Lower leg skin (tissue), 4 donors: ENCODE measurements around the gene PEX11B. TPM values are rescaled to one million over a fixed set of nuclear protein-coding genes. Genes with fewer than 3 reads are reported as not detected.

ENCODE experiments used
- DNase-seq, 2 donors: peaks; one replicate each; pipeline ENCODE4 v3.0.0-alpha.2; 2019; ENCODE audit warnings: low spot score in 2 of 2
- H3K4me3 ChIP-seq: fragments of 200-600 bp; sonication (generic); 2 replicates; pipeline ENCODE4 v1.5.1; 2017; ENCODE audit warnings: mild to moderate bottlenecking, low read depth; ENCODE audit not compliant: poor library complexity, severe bottlenecking
- POLR2A ChIP-seq, 2 donors: fragments of 450-650 bp; IDR thresholded peaks; one replicate each; pipeline ENCODE4 v1.6.1; 2016 to 2017; ENCODE audit warnings: antibody characterized with exemption in 2 of 2, mild to moderate bottlenecking in 1 of 2, moderate library complexity in 1 of 2
- WGBS, 2 donors: methylation state at CpG; one replicate each; pipeline ENCODE4 v1.1.5; 2018; 5-methylcytosine and 5-hydroxymethylcytosine counted together
- intact Hi-C: fragments of 100-400 bp; cut with DNase I; formaldehyde crosslinking; loops from one replicate; pipeline ENCODE4 v1.15.0; 2023; ENCODE audit warnings: low total_unique reads
- total RNA-seq, 4 donors: library from RNA; depleted of rRNA; stranded (reverse); fragments of >200 nt; gene quantifications; one replicate each; pipeline ENCODE4 v1.1.0, GENCODE V29; 2016
- TF ChIP-seq, protein P1 (sequence below), 3 donors: fragments of 450-650 bp; IDR thresholded peaks; one replicate each; pipeline ENCODE4 v1.5.1; 2016; ENCODE audit warnings: antibody characterized with exemption in 3 of 3, mild to moderate bottlenecking in 3 of 3, moderate library complexity in 2 of 3

PEX11B gene
- total RNA-seq, 4 donors from 2014 or later, result 27.0 to 47.1 (median 30.2) TPM

DNA sequence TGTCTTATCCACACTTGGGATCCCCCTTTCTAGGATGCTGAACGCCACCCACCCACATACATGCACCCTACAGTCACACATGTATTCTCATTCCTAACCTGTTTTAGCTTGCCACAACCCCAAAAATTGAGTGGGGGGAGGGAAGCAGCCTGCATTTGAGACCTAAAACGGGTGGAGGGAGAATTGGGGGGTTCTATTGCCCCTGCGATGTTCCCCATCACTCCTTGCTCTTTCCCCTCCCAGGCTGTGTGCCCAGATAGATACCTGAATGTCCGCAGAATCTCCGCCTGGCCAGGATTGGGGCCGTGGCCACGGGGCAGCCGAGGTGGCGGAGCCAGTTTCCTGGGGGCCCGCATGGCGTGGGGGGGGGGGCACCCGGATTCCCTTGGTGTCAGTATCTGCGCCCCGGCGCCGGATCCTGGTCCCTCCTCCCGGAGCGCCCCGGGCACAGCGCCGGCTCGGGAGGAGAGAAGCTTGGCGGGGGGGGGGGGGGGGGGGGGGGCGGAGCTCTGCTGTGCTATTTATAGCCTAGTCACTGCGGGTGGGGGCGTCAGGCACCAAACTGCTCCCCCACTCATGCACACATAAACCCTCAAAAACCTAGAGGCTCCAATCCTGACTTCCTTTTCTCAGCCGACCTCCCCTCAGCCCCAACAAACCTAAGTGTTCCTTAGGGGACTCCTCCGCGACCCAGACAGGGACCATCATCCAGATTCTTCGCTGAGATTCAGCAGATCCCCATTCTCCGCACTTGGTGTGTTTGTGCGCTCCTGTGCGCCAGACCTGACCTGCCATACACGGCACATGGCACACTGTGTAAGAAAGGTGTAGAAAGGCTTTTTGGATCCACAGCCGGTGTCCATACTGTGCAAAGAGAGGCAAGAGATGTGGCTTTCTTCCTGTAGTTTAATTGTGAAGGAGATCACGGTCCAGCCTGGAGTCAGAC is 43.9 kb upstream of the PEX11B start:
- TF ChIP-seq, protein P1, sequence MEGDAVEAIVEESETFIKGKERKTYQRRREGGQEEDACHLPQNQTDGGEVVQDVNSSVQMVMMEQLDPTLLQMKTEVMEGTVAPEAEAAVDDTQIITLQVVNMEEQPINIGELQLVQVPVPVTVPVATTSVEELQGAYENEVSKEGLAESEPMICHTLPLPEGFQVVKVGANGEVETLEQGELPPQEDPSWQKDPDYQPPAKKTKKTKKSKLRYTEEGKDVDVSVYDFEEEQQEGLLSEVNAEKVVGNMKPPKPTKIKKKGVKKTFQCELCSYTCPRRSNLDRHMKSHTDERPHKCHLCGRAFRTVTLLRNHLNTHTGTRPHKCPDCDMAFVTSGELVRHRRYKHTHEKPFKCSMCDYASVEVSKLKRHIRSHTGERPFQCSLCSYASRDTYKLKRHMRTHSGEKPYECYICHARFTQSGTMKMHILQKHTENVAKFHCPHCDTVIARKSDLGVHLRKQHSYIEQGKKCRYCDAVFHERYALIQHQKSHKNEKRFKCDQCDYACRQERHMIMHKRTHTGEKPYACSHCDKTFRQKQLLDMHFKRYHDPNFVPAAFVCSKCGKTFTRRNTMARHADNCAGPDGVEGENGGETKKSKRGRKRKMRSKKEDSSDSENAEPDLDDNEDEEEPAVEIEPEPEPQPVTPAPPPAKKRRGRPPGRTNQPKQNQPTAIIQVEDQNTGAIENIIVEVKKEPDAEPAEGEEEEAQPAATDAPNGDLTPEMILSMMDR (IDR thresholded peaks at IDR 0.05), result no peak
- no peak for TF ChIP-seq POLR2A (IDR thresholded peaks at IDR 0.05)
- intact Hi-C loops, result no loop called here
- H3K4me3 ChIP-seq, result peak overlapping the region; percentile 43
- 3 to 4% methylated on average over 18 to 29 of the region's 36 CpGs for WGBS, 2 donors
- DNase-seq, result peak in 1 of 2 donors; percentile 88

DNA sequence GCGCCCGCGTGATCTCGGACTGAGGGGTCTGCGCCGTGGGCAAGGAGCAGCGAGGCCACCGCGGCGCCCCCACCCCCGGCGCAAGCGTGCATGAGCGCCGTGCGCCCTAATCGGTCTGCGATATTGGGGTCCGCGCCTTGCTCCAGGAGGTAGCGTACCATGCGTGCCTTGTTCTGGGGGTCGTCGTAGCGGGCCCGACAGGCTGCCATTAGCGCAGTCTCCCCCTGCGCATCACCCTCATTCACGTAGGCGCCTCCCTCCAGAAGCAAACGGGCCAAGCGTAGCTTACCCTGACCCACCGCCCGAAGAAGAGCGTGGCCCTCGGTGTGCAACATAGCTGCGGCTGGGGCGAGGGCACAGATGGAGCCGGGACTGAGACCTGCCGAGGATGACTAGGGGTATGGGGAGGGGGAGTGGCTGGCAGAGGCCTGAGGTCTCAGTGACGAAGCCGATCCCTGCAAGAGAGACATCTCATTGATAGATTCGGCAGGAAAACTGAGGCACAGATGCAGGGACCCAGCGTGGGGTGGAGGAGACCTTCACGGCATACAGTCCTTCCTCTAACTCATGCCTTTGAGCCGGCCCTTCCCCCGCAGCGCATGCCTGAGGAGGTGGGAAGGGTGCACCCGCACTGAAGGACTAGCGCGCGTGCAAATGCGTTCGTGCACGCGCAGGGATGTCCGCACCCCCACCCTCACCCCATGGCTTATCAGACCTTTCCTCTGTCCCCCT is 43.1 kb upstream of the PEX11B start:
- TF ChIP-seq, protein P1 (IDR thresholded peaks at IDR 0.05), result no peak
- TF ChIP-seq POLR2A (IDR thresholded peaks at IDR 0.05), result no peak
- WGBS, 2 donors, result 0 to 1% methylated on average over 27 to 44 of the region's 57 CpGs
- H3K4me3 ChIP-seq, result peak overlapping the region; percentile 43
- intact Hi-C loops, result no loop called here
- peak in 1 of 2 donors; percentile 93 for DNase-seq

DNA sequence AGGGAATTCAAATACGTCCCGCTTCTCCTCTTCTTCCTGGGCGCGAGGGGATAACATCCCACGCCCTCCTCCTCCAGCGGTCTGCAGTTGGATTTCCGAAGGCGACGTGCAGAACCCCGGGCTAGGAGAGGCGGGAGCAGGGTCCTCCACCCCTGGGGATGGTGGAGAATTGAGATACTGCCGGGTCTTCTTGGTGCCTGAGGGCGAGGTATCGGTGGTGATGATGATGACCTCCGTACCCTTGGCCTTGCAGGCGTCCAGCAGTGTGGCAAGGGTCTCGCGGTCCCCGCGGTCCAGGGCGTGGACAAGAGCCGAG is 42.5 kb upstream of the PEX11B start:
- 0 to 1% methylated on average over 16 of the region's 22 CpGs for WGBS, 2 donors
- DNase-seq, result peak in 1 of 2 donors; percentile 85
- H3K4me3 ChIP-seq, result peak overlapping the region; percentile 31
- TF ChIP-seq POLR2A (IDR thresholded peaks at IDR 0.05), result no peak
- TF ChIP-seq, protein P1 (IDR thresholded peaks at IDR 0.05), result no peak
- intact Hi-C loops, result no loop called here

DNA sequence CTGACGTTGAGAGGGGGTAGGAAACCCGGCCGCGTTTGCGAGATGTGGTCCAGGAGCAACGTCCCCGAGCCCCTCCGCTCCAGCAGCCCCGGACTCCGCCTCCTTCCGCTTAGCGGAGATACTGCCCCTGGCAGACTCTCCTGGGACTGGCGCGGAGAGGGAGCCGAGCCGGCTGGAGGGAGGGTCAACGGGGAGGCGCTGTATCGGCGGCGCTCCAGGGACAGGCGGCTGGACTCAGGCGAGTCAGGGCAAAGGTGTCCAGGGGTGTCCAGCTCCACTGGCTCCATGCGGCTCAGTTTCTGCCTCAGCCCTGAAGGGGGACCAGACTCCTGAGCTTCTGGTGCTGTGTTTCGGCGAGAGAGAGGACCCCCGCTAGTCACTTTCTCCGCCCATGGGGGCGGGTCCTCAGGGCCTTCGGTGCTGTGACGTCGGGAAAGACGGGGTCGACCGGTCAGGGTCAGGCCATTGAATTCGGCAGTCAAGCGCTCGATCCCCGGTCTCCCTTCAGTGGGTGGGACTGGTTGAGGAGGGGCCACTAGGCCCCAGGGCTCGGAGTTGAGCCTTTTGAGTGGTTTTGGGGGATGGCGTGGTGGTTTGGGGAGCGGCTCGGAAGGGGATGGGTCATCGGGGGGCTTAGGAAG is 42.1 kb upstream of the PEX11B start:
- intact Hi-C loops, result no loop called here
- TF ChIP-seq, protein P1 (IDR thresholded peaks at IDR 0.05), result no peak
- TF ChIP-seq POLR2A (IDR thresholded peaks at IDR 0.05), result no peak
- DNase-seq, result peak; percentile 63 to 95
- 0 to 1% methylated on average over 20 to 26 of the region's 44 CpGs for WGBS, 2 donors
- H3K4me3 ChIP-seq, result peak overlapping the region; percentile 31

DNA sequence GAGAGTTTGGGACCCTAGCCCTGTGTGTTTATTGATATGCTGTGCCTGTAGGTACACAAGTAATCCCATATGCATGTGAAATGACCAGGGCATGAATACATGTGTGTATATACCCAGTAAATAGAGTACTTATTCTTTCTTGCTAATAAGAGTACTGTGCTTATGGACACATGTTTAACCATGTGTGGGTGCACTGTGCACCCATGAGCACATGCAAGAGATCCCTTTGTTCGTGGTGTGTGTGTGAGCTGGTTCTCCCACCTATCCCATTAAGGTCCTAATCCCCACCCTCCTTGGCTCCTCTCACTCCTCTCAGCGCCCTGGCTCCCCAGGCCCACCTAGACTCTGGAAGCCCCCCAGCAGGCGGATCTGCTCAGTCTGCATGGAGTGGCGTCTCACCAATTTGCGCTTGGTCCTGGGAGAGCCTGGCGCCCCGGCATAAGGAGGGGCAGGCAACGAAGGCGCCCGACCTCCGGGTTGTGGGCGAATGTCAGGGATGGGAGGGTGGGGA is 41.5 kb upstream of the PEX11B start:
- TF ChIP-seq, protein P1 (IDR thresholded peaks at IDR 0.05), result no peak
- TF ChIP-seq POLR2A (IDR thresholded peaks at IDR 0.05), result no peak
- intact Hi-C loops, result no loop called here
- peak overlapping the region; percentile 31 for H3K4me3 ChIP-seq
- WGBS, 2 donors, result 9 to 35% methylated on average over 5 to 11 of the region's 12 CpGs
- DNase-seq, result no peak
